ENCODE results near the gene KIF22. TPM values are rescaled to one million over a fixed set of nuclear protein-coding genes. Genes with fewer than 3 reads are reported as not detected.
"Not testable (repeated sequence)": the region's sequence is repeated elsewhere in the genome, so short reads cannot be mapped to it uniquely, and the experiment has no call there.

KIF22 gene
- total RNA-seq, 1 donor from 2014 or later, result 14.3 TPM

GRCh38 chr16:29767062-29767461, 23.5 kb upstream of the KIF22 start:
- Histone ChIP-seq H2AFZ (ENCODE audit: low read depth, low read length) (no peak overlapping the region), H3K9me3 (ENCODE audit: insufficient read depth, low read depth, low read length) (no peaks in the 10 kb centered on the region), H4K20me1 (ENCODE audit: insufficient read depth, low read length) (no peaks in the 10 kb centered on the region), H3K4me1 (ENCODE audit: insufficient read depth, low read length) (no peaks in the 10 kb centered on the region), H3K27me3 (ENCODE audit: insufficient read depth, low read length) (peaks cover 6% of the 10 kb centered on the region), H3K9ac (ENCODE audit: low read length) (no peak overlapping the region), H3K79me2 (ENCODE audit: insufficient read depth, low read length) (no peaks in the 10 kb centered on the region), H3K27ac (ENCODE audit: low read depth, low read length) (no peak overlapping the region), H3K4me2 (ENCODE audit: low read length) (no peak overlapping the region), H3K36me3 (ENCODE audit: insufficient read depth, low read length) (no peaks in the 10 kb centered on the region), H3K4me3 (ENCODE audit: insufficient read depth, low read depth, low read length) (no peak overlapping the region)
- TF ChIP-seq CTCF (IDR thresholded peaks at IDR 0.05; ENCODE audit: insufficient read depth, low read depth, low read length) (no peak), EZH2 (IDR thresholded peaks at IDR 0.05; ENCODE audit: insufficient read depth, low read length) (no peak)
- Mint-ChIP-seq H3K9me3 (ENCODE audit: unreplicated experiment) (no peaks in the 10 kb centered on the region), H3K4me3 (ENCODE audit: unreplicated experiment) (no peak overlapping the region), H3K36me3 (ENCODE audit: low read depth, unreplicated experiment) (no peaks in the 10 kb centered on the region), H3K4me1 (ENCODE audit: low read depth, unreplicated experiment) (no peaks in the 10 kb centered on the region), H3K27ac (ENCODE audit: unreplicated experiment) (no peak overlapping the region), H3K27me3 (ENCODE audit: low read depth, unreplicated experiment) (peaks cover 12% of the 10 kb centered on the region)
- DNase-seq (ENCODE audit: low read depth) (no peak), FAIRE-seq (no peak)

GRCh38 chr16:29769507-29769906, 21.0 kb upstream of the KIF22 start:
- H2AFZ ChIP-seq (ENCODE audit: low read depth, low read length), result no peak overlapping the region
- H3K4me2 ChIP-seq (ENCODE audit: low read length), result no peak overlapping the region
- peaks cover 12% of the 10 kb centered on the region for H3K27me3 Mint-ChIP-seq (ENCODE audit: low read depth, unreplicated experiment)
- no peaks in the 10 kb centered on the region for H3K9me3 Mint-ChIP-seq (ENCODE audit: unreplicated experiment)
- H3K4me1 Mint-ChIP-seq (ENCODE audit: low read depth, unreplicated experiment), result no peaks in the 10 kb centered on the region
- H3K27me3 ChIP-seq (ENCODE audit: insufficient read depth, low read length), result no peaks in the 10 kb centered on the region
- FAIRE-seq (no peak), DNase-seq (ENCODE audit: low read depth) (no peak)
- no peaks in the 10 kb centered on the region for H3K9me3 ChIP-seq (ENCODE audit: insufficient read depth, low read depth, low read length)
- H3K36me3 Mint-ChIP-seq (ENCODE audit: low read depth, unreplicated experiment), result no peaks in the 10 kb centered on the region
- H3K27ac ChIP-seq (ENCODE audit: low read depth, low read length), result no peak overlapping the region
- no peaks in the 10 kb centered on the region for H3K36me3 ChIP-seq (ENCODE audit: insufficient read depth, low read length)
- no peak overlapping the region for H3K4me3 ChIP-seq (ENCODE audit: insufficient read depth, low read depth, low read length)
- no peak overlapping the region for H3K9ac ChIP-seq (ENCODE audit: low read length)
- no peaks in the 10 kb centered on the region for H3K4me1 ChIP-seq (ENCODE audit: insufficient read depth, low read length)
- H3K27ac Mint-ChIP-seq (ENCODE audit: unreplicated experiment), result no peak overlapping the region
- H4K20me1 ChIP-seq (ENCODE audit: insufficient read depth, low read length), result no peaks in the 10 kb centered on the region
- no peaks in the 10 kb centered on the region for H3K79me2 ChIP-seq (ENCODE audit: insufficient read depth, low read length)
- TF ChIP-seq CTCF (IDR thresholded peaks at IDR 0.05; ENCODE audit: insufficient read depth, low read depth, low read length), result no peak
- TF ChIP-seq EZH2 (IDR thresholded peaks at IDR 0.05; ENCODE audit: insufficient read depth, low read length), result no peak
- H3K4me3 Mint-ChIP-seq (ENCODE audit: unreplicated experiment), result no peak overlapping the region

DNA sequence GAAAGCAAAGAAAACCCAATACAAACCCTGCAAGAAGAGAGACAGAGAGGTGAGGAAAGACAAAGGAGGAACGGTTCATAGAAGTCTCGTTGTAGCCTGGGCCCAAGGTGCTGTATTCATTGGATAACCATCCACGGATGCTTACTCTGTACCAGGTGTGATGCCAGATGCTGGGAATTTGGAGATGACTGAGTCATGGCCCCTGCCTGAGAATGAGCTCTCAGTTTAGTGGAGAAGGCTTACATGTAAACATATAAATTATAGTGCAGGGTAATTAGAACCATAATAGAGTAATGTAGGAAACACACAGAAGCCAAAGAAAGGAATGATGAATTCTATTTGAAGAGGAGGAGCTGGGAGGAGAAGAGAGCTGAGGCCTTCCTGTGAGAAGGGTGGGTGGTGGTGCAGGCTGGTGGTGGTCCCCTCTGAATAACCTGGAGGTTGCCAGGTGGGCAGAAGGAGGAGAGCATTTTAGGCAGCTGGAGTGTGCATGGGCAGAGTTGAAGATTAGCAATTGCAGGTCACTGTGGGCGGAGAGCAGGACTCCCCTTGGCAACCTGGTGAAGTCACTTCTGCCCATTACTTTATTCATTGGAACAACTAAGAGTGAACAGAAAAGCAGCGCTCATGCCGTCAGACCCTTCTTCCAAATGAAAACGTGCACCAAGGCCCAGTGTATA, 20.2 kb upstream of the KIF22 start:
- H3K4me2 ChIP-seq (ENCODE audit: low read length), result no peak overlapping the region
- H3K36me3 Mint-ChIP-seq (ENCODE audit: low read depth, unreplicated experiment), result no peaks in the 10 kb centered on the region
- no peak overlapping the region for H3K4me3 ChIP-seq (ENCODE audit: insufficient read depth, low read depth, low read length)
- H4K20me1 ChIP-seq (ENCODE audit: insufficient read depth, low read length), result no peaks in the 10 kb centered on the region
- no peak overlapping the region for H3K27ac Mint-ChIP-seq (ENCODE audit: unreplicated experiment)
- no peak overlapping the region for H2AFZ ChIP-seq (ENCODE audit: low read depth, low read length)
- no peaks in the 10 kb centered on the region for H3K4me1 ChIP-seq (ENCODE audit: insufficient read depth, low read length)
- H3K4me3 Mint-ChIP-seq (ENCODE audit: unreplicated experiment), result no peak overlapping the region
- H3K27me3 Mint-ChIP-seq (ENCODE audit: low read depth, unreplicated experiment), result peaks cover 9% of the 10 kb centered on the region
- FAIRE-seq (no peak), DNase-seq (ENCODE audit: low read depth) (no peak)
- H3K9ac ChIP-seq (ENCODE audit: low read length), result no peak overlapping the region
- H3K4me1 Mint-ChIP-seq (ENCODE audit: low read depth, unreplicated experiment), result no peaks in the 10 kb centered on the region
- no peak overlapping the region for H3K27ac ChIP-seq (ENCODE audit: low read depth, low read length)
- TF ChIP-seq CTCF (IDR thresholded peaks at IDR 0.05; ENCODE audit: insufficient read depth, low read depth, low read length) (no peak), EZH2 (IDR thresholded peaks at IDR 0.05; ENCODE audit: insufficient read depth, low read length) (no peak)
- H3K79me2 ChIP-seq (ENCODE audit: insufficient read depth, low read length), result no peaks in the 10 kb centered on the region
- no peaks in the 10 kb centered on the region for H3K9me3 Mint-ChIP-seq (ENCODE audit: unreplicated experiment)
- no peaks in the 10 kb centered on the region for H3K27me3 ChIP-seq (ENCODE audit: insufficient read depth, low read length)
- no peaks in the 10 kb centered on the region for H3K9me3 ChIP-seq (ENCODE audit: insufficient read depth, low read depth, low read length)
- H3K36me3 ChIP-seq (ENCODE audit: insufficient read depth, low read length), result no peaks in the 10 kb centered on the region

- H4K20me1 ChIP-seq (ENCODE audit: insufficient read depth, low read length); H2AFZ ChIP-seq (ENCODE audit: low read depth, low read length); H3K9ac ChIP-seq (ENCODE audit: low read length); H3K27me3 ChIP-seq (ENCODE audit: insufficient read depth, low read length); H3K79me2 ChIP-seq (ENCODE audit: insufficient read depth, low read length); H3K9me3 Mint-ChIP-seq (ENCODE audit: unreplicated experiment); H3K36me3 Mint-ChIP-seq (ENCODE audit: low read depth, unreplicated experiment); H3K4me3 ChIP-seq (ENCODE audit: insufficient read depth, low read depth, low read length); H3K4me1 ChIP-seq (ENCODE audit: insufficient read depth, low read length); H3K27ac Mint-ChIP-seq (ENCODE audit: unreplicated experiment); H3K27ac ChIP-seq (ENCODE audit: low read depth, low read length); H3K36me3 ChIP-seq (ENCODE audit: insufficient read depth, low read length); H3K27me3 Mint-ChIP-seq (ENCODE audit: low read depth, unreplicated experiment); H3K9me3 ChIP-seq (ENCODE audit: insufficient read depth, low read depth, low read length); H3K4me2 ChIP-seq (ENCODE audit: low read length); DNase-seq (ENCODE audit: low read depth); H3K4me1 Mint-ChIP-seq (ENCODE audit: low read depth, unreplicated experiment); H3K4me3 Mint-ChIP-seq (ENCODE audit: unreplicated experiment); FAIRE-seq: not testable (repeated sequence)
These were observed 18.2 kb upstream of the KIF22 start for GRCh38 chr16:29772330-29772729.

Measured in astrocyte (in vitro differentiated cells and primary cell).